SJSA1 (cell line): ENCODE measurements around the gene ZNF268. TPM values are rescaled to one million over a fixed set of nuclear protein-coding genes. Genes with fewer than 3 reads are reported as not detected.

Experiments used
- DNase-seq, 2 experiments: peaks; one replicate each; pipeline ENCODE4 v3.0.0-alpha.2; 2015 to 2020; ENCODE audit warnings: low spot score in 2 of 2, low read depth in 1 of 2
- H3K27ac ChIP-seq: fragments of 250-450 bp; sonication (Bioruptor Pico); 2 replicates; pipeline ENCODE4 v1.5.1; 2020; ENCODE audit warnings: mild to moderate bottlenecking, moderate library complexity
- H3K27me3 ChIP-seq: fragments of 250-450 bp; sonication (Bioruptor Pico); replicated peaks from 2 replicates; pipeline ENCODE4 v1.5.1; 2020; ENCODE audit warnings: mild to moderate bottlenecking, moderate library complexity
- H3K36me3 ChIP-seq: fragments of 250-450 bp; sonication (Bioruptor Pico); 2 replicates; pipeline ENCODE4 v1.5.1; 2020; ENCODE audit warnings: mild to moderate bottlenecking
- H3K4me1 ChIP-seq: fragments of 250-450 bp; sonication (Bioruptor Pico); replicated peaks from 2 replicates; pipeline ENCODE4 v1.6.1; 2021; ENCODE audit warnings: mild to moderate bottlenecking
- H3K4me3 ChIP-seq: fragments of 250-450 bp; sonication (Bioruptor Pico); 2 replicates; pipeline ENCODE4 v1.5.1; 2020; ENCODE audit warnings: mild to moderate bottlenecking
- H3K9me3 ChIP-seq: fragments of 250-450 bp; sonication (Bioruptor Pico); replicated peaks from 2 replicates; pipeline ENCODE4 v1.5.1; 2020; ENCODE audit warnings: mild to moderate bottlenecking
- total RNA-seq: library from RNA; depleted of rRNA; stranded (reverse); fragments of >200 nt; shearing (Covaris generic); gene quantifications from 2 replicates; pipeline ENCODE4 v1.2.3, GENCODE V29; 2014

The ZNF268 gene
- total RNA-seq, 1 experiment from 2014 or later = 2.1 TPM

DNA sequence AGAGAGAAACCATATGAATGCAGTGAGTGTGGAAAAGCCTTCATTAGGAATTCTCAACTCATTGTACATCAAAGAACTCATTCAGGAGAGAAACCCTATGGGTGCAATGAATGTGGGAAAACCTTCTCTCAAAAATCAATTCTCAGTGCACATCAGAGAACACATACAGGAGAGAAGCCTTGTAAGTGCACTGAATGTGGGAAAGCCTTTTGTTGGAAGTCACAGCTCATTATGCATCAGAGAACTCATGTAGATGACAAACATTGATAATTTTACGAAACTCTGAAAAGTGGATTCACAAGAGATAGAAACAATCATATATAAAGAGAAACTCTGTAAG is 22.9 kb downstream of the ZNF268 start:
- no peak overlapping the region for H3K4me3 ChIP-seq
- no peaks in the 10 kb centered on the region for H3K27me3 ChIP-seq
- peaks cover 20% of the 10 kb centered on the region for H3K36me3 ChIP-seq
- no peak for DNase-seq
- H3K27ac ChIP-seq = no peak overlapping the region
- no peaks in the 10 kb centered on the region for H3K4me1 ChIP-seq
- H3K9me3 ChIP-seq = peaks cover 41% of the 10 kb centered on the region

DNA sequence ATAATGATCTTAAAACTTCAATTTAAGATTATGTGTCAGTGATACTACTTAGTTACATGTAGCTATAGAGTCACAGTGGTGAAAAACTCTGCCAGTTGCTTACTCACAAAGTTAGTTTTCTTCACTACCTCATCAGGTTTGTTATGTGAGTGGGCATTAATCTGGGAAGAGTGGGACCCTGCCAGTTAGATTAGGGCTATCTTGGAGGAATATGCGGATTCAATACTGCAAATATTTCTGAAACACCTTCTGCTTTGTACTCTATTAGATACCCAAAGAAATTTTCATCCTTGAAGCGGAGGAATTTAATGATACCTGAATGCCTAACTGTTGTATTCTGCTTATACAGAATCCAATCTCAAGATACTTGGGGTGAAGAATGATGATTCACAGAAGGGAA is 25.1 kb downstream of the ZNF268 start:
- H3K36me3 ChIP-seq = peaks cover 20% of the 10 kb centered on the region
- no peak overlapping the region for H3K27ac ChIP-seq
- H3K4me3 ChIP-seq = no peak overlapping the region
- no peak for DNase-seq
- H3K27me3 ChIP-seq = no peaks in the 10 kb centered on the region
- no peaks in the 10 kb centered on the region for H3K4me1 ChIP-seq
- H3K9me3 ChIP-seq = peaks cover 47% of the 10 kb centered on the region

DNA sequence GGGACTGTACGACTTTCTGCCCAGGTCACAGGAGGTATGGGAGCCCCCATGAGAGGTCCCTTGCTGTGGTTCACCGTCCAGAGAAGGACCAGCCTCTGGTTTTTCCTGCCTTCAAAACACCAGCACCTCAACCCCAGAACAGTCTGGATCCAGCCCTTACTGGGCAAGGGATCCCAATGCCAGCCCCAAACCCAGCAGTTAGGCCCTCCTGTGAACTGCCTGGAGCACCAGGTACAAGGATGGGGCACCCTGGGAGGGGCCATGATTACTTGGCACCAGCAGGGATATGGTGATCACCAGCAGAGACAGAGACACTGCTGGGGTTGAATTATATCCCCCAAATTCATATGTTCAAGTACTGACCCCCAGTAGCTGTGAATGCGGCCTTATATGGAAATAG is 34.4 kb downstream of the ZNF268 start:
- H3K27me3 ChIP-seq = no peaks in the 10 kb centered on the region
- no peaks in the 10 kb centered on the region for H3K36me3 ChIP-seq
- no peak overlapping the region for H3K27ac ChIP-seq
- DNase-seq = no peak
- no peak overlapping the region for H3K4me3 ChIP-seq
- no peaks in the 10 kb centered on the region for H3K4me1 ChIP-seq
- peaks cover 11% of the 10 kb centered on the region; the same call in 1 of the 2 replicates for H3K9me3 ChIP-seq

DNA sequence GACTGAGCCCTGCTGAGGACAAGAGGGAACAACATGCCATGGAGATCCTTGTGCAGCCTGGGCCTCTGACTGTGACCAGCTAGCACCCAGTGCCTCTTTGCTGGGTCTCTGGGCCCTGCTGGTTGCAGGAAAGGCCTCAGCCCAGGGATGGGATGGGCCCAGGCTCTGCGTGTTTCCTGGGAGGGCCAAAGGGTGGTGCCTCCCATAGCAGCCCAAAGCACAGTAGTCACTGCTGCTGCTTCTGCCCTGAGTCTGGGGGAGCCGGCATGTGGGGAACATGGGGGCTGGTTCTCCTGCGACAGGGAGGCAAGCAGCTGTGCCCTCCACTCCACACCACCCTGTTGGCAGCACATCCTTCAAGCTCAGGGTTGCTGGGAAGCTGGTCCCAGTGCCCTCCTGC is 35.9 kb downstream of the ZNF268 start:
- Histone ChIP-seq H3K36me3 (no peaks in the 10 kb centered on the region), H3K27me3 (no peaks in the 10 kb centered on the region), H3K9me3 (peaks cover 14% of the 10 kb centered on the region), H3K4me1 (no peaks in the 10 kb centered on the region), H3K27ac (no peak overlapping the region), H3K4me3 (no peak overlapping the region)
- no peak for DNase-seq

DNA sequence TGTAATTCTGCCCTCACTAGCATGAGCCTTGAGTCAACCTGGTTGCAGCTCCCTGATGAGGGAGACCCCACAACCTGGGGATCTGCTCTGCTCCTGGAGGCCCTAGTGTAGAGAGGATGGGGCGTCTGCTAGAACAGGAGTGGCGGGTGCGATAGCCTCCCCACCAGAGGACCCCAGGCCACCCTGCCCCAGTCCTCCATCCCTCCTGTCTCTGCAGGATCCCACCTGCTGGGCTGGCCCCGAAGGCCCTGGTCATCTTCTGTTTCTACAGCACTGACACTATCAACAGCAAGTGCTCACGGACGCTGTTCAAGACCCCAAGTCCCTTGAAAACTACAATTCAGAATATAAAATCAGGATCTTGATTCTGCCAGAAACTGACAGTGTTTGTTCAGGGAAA is 39.2 kb downstream of the ZNF268 start:
- H3K4me3 ChIP-seq = no peak overlapping the region
- H3K27me3 ChIP-seq = no peaks in the 10 kb centered on the region
- DNase-seq = no peak
- no peaks in the 10 kb centered on the region for H3K36me3 ChIP-seq
- H3K9me3 ChIP-seq = peaks cover 14% of the 10 kb centered on the region
- H3K4me1 ChIP-seq = no peaks in the 10 kb centered on the region
- no peak overlapping the region for H3K27ac ChIP-seq

DNA sequence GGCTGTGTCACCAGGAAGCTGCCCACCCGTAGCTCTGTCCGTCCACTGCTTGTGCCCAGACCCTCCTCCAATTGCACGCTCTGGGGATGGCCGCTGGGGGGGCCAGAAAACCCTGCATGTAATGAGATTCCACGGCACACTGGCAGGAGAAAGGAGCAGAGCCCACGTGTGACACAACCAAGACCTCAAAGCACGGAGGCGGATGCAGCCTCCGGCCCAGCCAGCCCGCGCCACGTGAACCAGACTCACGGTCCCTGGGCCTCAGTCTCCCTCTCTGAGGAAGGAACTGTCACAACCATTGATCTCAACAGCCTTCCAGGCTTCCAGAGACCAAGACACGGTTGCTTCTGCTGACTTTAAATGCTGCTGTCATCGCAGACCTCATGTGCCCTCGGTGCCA is 39.9 kb downstream of the ZNF268 start:
- H3K27me3 ChIP-seq = no peaks in the 10 kb centered on the region

DNA sequence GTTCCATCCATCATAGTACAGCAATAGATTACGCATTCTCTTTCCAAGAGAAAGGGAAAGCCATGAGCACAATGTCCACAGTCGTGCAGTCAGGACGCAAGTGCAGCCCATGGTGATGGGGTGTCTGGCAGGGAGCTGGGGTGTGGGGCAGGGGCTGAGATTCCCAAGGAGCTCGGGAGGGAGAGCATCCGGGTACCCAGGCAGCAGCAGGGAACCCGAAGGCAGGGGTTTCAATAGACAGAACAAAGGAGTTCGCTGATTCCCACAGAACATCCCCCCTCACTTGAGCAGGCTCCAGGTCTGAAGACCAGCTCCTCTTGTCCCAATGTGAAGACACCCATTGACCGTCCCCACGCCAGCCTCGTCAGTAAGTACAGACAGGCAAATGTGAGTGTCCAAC is 40.9 kb downstream of the ZNF268 start:
- Histone ChIP-seq H3K27ac (no peak overlapping the region), H3K4me1 (no peaks in the 10 kb centered on the region), H3K9me3 (peaks cover 12% of the 10 kb centered on the region), H3K36me3 (no peaks in the 10 kb centered on the region), H3K4me3 (no peak overlapping the region), H3K27me3 (no peaks in the 10 kb centered on the region)
- DNase-seq = no peak

More for the DNA sequence above, 39.9 kb downstream of the ZNF268 start:
- Histone ChIP-seq H3K9me3 (peaks cover 11% of the 10 kb centered on the region), H3K36me3 (no peaks in the 10 kb centered on the region), H3K27ac (no peak overlapping the region), H3K4me1 (no peaks in the 10 kb centered on the region), H3K4me3 (no peak overlapping the region)
- no peak for DNase-seq

DNA sequence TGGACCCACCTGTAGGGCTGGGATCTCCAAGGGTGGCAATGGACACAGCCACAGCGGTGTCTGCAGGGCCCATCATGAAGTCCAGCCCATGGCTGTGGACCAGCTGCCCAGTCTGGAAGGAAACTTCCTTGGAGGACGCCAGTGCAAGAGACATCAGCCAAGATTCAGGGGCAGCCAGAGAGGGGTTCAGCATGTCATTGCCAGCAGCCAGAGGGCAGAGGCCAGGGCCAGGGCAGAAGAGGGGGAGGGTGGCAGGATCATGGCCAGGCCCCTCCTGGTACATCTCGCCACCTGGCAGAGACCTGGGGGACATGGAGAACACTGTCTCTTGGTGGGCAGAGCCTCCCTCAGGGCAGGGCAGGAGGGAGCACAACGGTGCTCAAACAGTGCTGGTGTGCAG is 44.2 kb downstream of the ZNF268 start:
- Histone ChIP-seq H3K4me3 (no peak overlapping the region), H3K27me3 (no peaks in the 10 kb centered on the region), H3K4me1 (no peaks in the 10 kb centered on the region), H3K36me3 (no peaks in the 10 kb centered on the region), H3K9me3 (peaks cover 12% of the 10 kb centered on the region; the same call in 1 of the 2 replicates), H3K27ac (no peak overlapping the region)
- DNase-seq = no peak

DNA sequence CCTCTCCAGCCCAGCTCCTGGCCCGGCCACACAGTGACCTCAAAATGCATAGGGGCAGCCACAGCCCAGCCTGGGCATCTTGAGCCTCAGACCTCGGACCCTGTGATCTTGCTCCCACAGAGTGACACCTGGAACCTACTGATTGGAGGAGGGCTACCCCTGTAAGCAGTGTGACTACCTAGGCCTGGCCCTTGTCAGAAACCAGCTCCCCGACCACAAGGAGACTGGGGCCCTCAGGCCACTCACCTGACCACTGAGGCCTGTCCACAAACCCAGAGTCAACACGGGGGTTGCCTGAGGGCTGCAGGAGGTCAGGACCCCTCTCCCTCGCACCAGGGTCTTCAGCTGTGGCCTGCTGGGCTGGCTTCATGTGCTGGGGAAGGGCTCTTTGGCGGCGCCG is 45.4 kb downstream of the ZNF268 start:
- H3K27me3 ChIP-seq = no peaks in the 10 kb centered on the region
- H3K4me1 ChIP-seq = no peaks in the 10 kb centered on the region
- no peaks in the 10 kb centered on the region for H3K36me3 ChIP-seq
- no peak for DNase-seq
- H3K27ac ChIP-seq = no peak overlapping the region
- H3K9me3 ChIP-seq = peaks cover 18% of the 10 kb centered on the region
- no peak overlapping the region for H3K4me3 ChIP-seq

DNA sequence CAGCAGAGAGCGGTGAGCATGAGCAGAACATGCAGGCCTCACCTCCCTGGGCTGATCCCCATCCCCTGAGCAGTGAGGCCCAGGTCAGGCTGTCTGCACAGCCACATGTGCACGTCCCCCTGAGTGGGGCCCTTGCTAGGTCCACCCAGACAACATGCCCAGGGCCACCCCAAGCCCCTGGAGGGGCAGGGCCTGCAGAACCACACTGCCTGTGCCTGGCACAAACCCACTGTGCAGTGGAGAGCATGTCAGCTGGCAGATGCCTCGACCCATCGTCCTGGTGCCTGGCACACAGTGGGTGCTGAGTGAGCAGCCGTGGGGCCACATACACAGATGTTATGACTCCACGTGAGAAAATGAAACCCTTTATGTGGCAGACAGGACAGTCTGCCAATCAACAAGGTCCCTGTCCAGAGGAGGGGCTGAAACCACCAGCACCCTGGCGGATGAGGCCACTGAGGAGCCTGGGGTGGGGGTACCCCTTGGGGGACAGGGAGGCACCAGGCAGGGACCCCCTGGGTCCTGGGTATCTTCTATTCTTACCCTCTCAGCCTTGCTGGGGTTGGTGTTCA is 46.1 kb downstream of the ZNF268 start:
- no peaks in the 10 kb centered on the region for H3K27me3 ChIP-seq
- peaks cover 16% of the 10 kb centered on the region for H3K9me3 ChIP-seq
- H3K36me3 ChIP-seq = no peaks in the 10 kb centered on the region

DNA sequence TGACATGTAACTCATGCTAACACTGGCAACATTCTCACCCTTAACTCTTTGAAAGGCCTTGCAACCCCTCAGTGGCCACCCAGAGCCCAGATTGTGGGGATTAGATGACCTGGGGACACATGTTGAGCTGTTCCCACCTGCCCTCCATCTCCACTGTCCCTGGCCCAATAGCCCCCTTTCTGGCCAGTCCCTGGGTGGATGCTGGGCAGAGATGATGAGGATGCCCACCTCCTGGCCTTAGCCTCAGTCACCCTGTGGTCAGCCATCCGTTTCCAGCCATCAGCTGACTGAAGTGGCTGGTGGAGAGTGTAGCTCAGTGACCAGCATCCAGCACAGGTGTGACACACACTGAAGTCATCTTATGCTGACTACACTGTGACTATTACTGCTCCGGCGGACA is 49.7 kb downstream of the ZNF268 start:
- no peaks in the 10 kb centered on the region for H3K27me3 ChIP-seq
- no peaks in the 10 kb centered on the region for H3K4me1 ChIP-seq
- peaks cover 17% of the 10 kb centered on the region for H3K9me3 ChIP-seq
- H3K4me3 ChIP-seq = no peak overlapping the region
- H3K36me3 ChIP-seq = no peaks in the 10 kb centered on the region
- no peak for DNase-seq
- H3K27ac ChIP-seq = no peak overlapping the region

More for the DNA sequence above, 46.1 kb downstream of the ZNF268 start:
- no peak overlapping the region for H3K4me3 ChIP-seq
- H3K27ac ChIP-seq = no peak overlapping the region
- H3K4me1 ChIP-seq = no peaks in the 10 kb centered on the region
- DNase-seq = no peak

DNA sequence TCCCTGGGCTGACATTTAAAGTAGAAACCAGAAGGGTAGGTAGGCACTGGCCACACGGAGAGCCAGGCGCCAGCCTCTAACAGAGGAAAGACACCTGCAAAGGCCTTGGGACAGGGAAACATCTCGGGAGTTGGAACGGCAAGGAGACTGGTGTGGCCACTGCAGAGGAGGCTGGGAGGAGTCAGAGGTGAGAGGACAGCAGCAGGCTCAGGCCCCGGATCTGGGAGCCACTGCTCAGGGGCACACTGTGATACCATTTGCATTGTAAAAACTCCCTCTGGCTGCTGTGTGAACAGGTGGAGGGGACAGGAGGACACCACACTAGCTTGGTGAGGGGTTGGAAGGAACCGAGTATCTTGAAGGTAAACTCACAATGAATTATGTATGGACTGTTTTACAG is 51.7 kb downstream of the ZNF268 start:
- peaks cover 13% of the 10 kb centered on the region for H3K9me3 ChIP-seq

DNA sequence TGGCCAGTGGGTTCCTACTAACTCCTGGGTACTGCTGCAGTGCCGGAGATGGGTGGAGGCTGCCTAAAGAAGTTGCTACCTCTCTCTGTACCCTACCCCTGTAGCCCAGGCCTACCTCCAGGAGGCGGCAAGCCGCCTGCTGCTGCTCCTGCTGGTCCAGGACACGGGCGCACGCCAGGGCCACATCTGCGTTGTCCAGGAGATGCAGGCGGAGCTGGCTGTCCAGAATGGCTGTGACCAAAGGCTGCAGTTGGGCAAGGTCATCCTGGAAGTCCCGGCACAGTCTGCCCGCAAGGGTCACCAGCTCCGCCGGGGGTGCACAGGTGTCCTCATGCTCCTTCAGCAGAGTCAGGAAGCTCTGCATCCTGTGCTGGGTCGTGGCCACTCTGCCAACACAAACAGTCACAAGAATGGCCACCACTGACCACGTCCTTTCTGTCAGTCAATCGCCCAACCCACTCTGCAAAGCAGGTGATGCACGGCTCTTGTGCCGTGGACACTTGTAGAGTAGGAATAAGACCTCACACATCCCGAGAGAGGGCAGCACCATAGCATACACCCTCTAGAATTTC is 52.8 kb downstream of the ZNF268 start:
- no peaks in the 10 kb centered on the region for H3K4me1 ChIP-seq
- H3K36me3 ChIP-seq = no peaks in the 10 kb centered on the region
- no peak for DNase-seq
- no peak overlapping the region for H3K27ac ChIP-seq
- no peak overlapping the region for H3K4me3 ChIP-seq
- H3K9me3 ChIP-seq = peaks cover 11% of the 10 kb centered on the region
- H3K27me3 ChIP-seq = no peaks in the 10 kb centered on the region

More for the DNA sequence above, 51.7 kb downstream of the ZNF268 start:
- Histone ChIP-seq H3K27ac (no peak overlapping the region), H3K27me3 (no peaks in the 10 kb centered on the region), H3K4me1 (no peaks in the 10 kb centered on the region), H3K36me3 (no peaks in the 10 kb centered on the region), H3K4me3 (no peak overlapping the region)
- DNase-seq = no peak

DNA sequence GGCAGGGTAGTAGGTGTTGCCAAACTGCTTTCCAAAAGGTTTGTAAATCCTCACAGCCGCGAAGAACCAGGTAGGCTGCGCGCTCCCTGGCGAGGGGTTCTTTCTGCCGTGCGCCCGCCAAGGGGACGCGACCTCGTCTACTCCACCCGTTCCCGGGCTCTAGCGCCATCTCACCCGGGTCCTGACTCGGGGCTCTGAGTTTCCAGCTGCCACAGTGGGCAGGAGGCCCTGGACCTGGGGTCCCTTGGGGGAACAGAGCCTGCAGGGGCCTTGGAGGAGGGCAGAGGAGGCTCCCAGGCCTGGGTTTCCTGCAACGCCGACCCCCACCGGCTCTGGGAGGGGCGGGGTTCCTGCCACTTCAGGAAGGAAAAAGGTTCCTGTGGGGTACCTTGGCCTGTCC is 53.7 kb downstream of the ZNF268 start:
- no peaks in the 10 kb centered on the region for H3K27me3 ChIP-seq
- no peaks in the 10 kb centered on the region for H3K4me1 ChIP-seq
- no peak overlapping the region for H3K4me3 ChIP-seq
- H3K36me3 ChIP-seq = no peaks in the 10 kb centered on the region
- no peak overlapping the region for H3K27ac ChIP-seq
- peaks cover 14% of the 10 kb centered on the region for H3K9me3 ChIP-seq
- no peak for DNase-seq
